ENCODE results near the gene PDZD2. TPM values are rescaled to one million over a fixed set of nuclear protein-coding genes. Genes with fewer than 3 reads are reported as not detected.
"Not testable (repeated sequence)": the region's sequence is repeated elsewhere in the genome, so short reads cannot be mapped to it uniquely, and the experiment has no call there.

PDZD2 gene
- total RNA-seq, 2 donors from 2014 or later = 0.08 to 0.75 TPM

GRCh38 chr5:31738199-31738598 is 99.3 kb downstream of the PDZD2 start:
- H3K36me3 Mint-ChIP-seq = peaks cover 0 to 4% of the 10 kb centered on the region in 2 donors
- no peak for DNase-seq (ENCODE audit: low spot score in 2 of 2)
- no peak overlapping the region for H3K27ac Mint-ChIP-seq

GRCh38 chr5:31741496-31741895 is 102.6 kb downstream of the PDZD2 start:
- no peak overlapping the region for H3K27ac Mint-ChIP-seq
- DNase-seq (ENCODE audit: low spot score in 2 of 2) (no peak), ATAC-seq (no peak)

More at GRCh38 chr5:31738199-31738598, 99.3 kb downstream of the PDZD2 start:
- H3K9me3 Mint-ChIP-seq = peaks cover 3 to 5% of the 10 kb centered on the region in 2 donors
- no peak for ATAC-seq

DNA sequence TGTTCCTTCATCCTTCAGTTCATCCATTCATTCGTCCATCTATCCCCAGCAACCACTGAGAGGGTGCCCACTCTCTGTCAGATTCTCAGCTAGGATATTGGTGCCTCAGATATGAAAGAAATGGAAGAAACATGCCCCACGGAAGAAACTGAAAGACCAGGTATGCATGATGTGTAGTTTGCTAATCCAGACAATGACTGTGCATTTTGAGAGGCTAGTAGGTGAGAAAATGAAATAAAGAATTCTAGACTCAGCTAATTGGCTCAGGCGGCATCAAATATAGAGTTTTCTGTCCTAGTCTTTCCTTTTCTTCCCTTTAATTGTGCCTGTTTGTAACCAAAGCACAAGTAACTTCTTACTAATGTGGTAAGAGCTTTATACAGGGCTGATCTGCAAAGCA is 104.7 kb downstream of the PDZD2 start:
- ATAC-seq (no peak), DNase-seq (ENCODE audit: low spot score in 2 of 2) (no peak)
- Mint-ChIP-seq H3K36me3 (peaks cover 0 to 4% of the 10 kb centered on the region in 2 donors), H3K27ac (no peak overlapping the region), H3K9me3 (peaks cover 3 to 5% of the 10 kb centered on the region in 2 donors)

More at GRCh38 chr5:31741496-31741895, 102.6 kb downstream of the PDZD2 start:
- H3K36me3 Mint-ChIP-seq = peaks cover 0 to 4% of the 10 kb centered on the region in 2 donors
- peaks cover 3 to 5% of the 10 kb centered on the region in 2 donors for H3K9me3 Mint-ChIP-seq

DNA sequence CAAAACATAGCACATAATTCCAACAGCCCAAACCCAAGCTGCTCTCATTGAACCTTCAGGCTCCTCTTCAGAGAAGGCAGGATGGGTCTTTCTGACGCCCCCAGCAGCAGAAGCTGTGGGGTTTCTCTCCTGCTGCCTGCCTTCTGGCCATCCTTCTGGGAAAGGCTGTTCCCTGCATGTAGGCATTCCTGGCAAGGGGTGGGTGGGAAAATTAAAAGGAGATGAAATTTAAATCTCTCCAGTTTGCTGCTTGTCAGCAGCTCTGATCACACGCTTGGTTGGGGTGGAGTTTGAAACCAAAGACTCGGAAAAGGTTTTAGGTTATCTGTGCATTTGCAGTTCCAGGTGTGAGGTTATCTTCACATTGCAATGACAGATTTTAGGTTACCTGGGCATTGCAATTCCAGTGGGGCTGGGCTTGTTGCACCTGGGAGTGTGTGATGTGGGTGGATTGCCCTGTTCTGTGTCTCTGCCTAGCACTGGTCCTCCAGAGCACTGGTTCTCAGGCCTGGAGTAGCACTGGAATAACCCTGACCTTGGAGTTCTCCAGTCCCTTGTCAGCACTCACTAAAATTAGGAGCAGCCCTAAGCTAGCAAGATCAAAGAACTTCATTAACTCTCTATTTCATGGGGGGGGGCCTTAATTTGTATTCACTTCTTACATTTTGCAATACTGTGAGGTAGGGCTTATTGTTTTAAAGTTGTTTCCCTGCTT is 109.7 kb downstream of the PDZD2 start:
- ATAC-seq (no peak), DNase-seq (ENCODE audit: low spot score in 2 of 2) (no peak)
- no peaks in the 10 kb centered on the region for H3K36me3 Mint-ChIP-seq

DNA sequence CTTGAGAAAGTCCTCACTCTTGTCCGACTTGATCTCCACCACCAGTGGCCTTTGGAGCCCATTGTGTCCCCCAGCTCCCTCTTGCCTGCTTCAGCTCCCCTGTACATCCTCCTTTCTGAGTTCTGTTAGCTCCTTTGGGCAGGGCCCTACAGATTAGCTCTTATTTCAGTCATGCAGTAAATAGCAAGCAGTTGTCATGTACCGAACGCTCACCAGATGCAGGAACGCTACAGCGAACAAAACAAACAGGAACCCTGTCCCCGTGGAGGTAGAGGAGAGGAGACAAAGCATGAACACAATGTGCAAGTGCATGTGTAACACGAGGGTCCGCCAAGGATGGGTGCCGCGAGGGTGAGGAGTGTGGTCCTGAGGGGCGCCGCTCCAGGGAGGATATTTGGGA is 111.3 kb downstream of the PDZD2 start:
- Mint-ChIP-seq H3K27ac (no peak overlapping the region), H3K36me3 (no peaks in the 10 kb centered on the region), H3K9me3 (no peaks in the 10 kb centered on the region)
- DNase-seq (ENCODE audit: low spot score in 2 of 2) = no peak
- no peak for ATAC-seq

More for the DNA sequence above, 109.7 kb downstream of the PDZD2 start:
- Mint-ChIP-seq H3K9me3 (no peaks in the 10 kb centered on the region), H3K27ac (no peak overlapping the region)

DNA sequence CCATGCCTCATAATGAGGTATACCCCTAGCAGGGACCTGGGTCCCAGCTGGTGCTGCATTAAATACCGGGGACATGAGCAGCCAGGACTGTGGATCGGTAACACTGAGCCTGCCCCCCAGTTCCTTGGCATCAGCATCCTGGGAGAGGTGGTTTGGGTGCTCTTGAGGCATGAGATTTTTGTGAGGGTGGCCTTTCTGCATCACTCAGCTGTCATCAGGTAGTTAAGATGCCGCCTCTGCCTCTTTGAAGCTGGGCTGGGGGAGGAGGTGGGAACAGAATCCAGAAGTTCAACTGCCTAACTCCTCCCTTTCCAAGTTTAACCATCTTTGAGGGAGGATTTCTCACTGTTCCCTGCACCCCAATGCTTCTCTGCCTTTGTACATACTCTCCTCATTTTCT is 112.7 kb downstream of the PDZD2 start:
- ATAC-seq (no peak), DNase-seq (ENCODE audit: low spot score in 2 of 2) (no peak)
- Mint-ChIP-seq H3K27ac (no peak overlapping the region), H3K9me3 (no peaks in the 10 kb centered on the region), H3K36me3 (no peaks in the 10 kb centered on the region)

GRCh38 chr5:31753700-31754357 is 114.9 kb downstream of the PDZD2 start:
- DNase-seq (ENCODE audit: low spot score in 2 of 2) (no peak), ATAC-seq (no peak)
- Mint-ChIP-seq H3K27ac (no peak overlapping the region), H3K9me3 (no peaks in the 10 kb centered on the region), H3K36me3 (no peaks in the 10 kb centered on the region)

DNA sequence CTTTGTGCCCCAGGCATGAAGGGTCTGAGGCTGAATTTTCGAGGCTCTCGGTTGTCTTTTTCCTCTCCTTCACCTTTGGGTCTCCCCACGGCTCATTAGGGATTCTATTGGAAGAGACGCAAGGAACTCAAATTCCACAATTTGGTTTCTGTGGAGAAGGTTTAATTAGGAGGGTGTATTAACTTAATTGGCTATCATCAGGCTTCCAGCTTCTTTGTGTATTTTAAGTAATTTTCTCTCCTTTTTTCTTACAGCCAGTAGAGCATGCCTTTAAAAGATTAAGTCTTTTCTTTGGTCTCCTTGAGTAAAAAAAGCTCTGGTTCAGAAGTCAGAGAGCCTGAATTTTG is 115.4 kb downstream of the PDZD2 start:
- DNase-seq (ENCODE audit: low spot score in 2 of 2) (no peak), ATAC-seq (no peak)
- Mint-ChIP-seq H3K36me3 (no peaks in the 10 kb centered on the region), H3K27ac (no peak overlapping the region), H3K9me3 (no peaks in the 10 kb centered on the region)

DNA sequence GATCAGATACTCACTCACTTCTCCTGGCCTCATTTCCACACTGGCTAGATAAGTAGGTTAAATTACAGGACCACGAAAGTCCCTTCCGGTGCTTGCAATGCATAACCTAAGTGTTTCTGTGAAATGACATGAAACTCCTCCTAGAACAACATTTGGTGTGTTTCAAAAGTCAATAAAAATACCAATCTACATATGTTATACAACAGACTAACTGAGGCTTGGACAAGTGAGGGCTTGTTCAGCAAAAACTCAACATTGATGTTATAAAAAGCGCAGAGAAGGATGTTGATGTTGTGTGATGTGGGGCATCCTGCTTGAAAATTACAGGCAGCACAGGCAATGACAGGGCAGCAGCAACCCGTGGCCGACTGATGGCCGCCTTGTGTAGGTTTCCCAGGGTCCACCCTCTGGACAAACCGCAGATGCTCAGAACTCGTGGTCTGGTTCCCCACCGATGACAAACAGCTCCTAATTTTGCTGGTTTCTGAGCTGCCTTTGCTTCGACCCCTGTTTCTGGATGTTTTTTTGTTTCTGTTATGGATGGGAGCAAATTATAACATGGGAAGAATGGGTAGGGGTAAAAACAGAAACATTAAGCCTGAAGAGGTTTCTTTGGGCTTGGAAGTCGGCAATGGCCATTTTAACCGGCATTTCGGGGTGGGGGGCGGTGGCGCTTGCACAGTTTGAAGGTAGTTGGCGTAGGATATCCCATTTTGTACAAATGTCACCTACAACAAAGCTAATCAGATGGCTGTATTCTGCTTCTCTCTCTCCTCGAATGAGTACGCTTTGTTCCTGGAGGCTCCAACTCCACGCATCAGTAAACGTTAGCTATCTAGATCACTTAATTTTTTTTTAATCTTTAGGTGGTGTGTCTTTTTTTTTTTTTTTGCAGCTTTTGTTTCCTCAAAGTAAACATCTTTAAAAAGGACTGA is 116.1 kb downstream of the PDZD2 start:
- no peak for DNase-seq (ENCODE audit: low spot score in 2 of 2)
- H3K36me3 Mint-ChIP-seq = no peaks in the 10 kb centered on the region
- ATAC-seq = no peak
- H3K27ac Mint-ChIP-seq = no peak overlapping the region
- no peaks in the 10 kb centered on the region for H3K9me3 Mint-ChIP-seq

GRCh38 chr5:31755676-31756230 is 116.8 kb downstream of the PDZD2 start:
- no peaks in the 10 kb centered on the region for H3K9me3 Mint-ChIP-seq
- ATAC-seq (no peak), DNase-seq (ENCODE audit: low spot score in 2 of 2) (no peak)
- no peak overlapping the region for H3K27ac Mint-ChIP-seq
- H3K36me3 Mint-ChIP-seq = no peaks in the 10 kb centered on the region

- DNase-seq (ENCODE audit: low spot score in 2 of 2) = no peak
Measured at GRCh38 chr5:31757806-31758205, 118.9 kb downstream of the PDZD2 start.

GRCh38 chr5:31758803-31759425 is 120.0 kb downstream of the PDZD2 start:
- no peaks in the 10 kb centered on the region for H3K9me3 Mint-ChIP-seq
- no peaks in the 10 kb centered on the region for H3K36me3 Mint-ChIP-seq
- no peak for ATAC-seq
- H3K27ac Mint-ChIP-seq = no peak overlapping the region
- no peak for DNase-seq (ENCODE audit: low spot score in 2 of 2)

More at GRCh38 chr5:31757806-31758205, 118.9 kb downstream of the PDZD2 start:
- no peak for ATAC-seq
- Mint-ChIP-seq H3K9me3 (no peaks in the 10 kb centered on the region), H3K27ac (peak overlapping the region in 1 of 2 donors; percentile 14), H3K36me3 (no peaks in the 10 kb centered on the region)

- Mint-ChIP-seq H3K27ac (no peak overlapping the region), H3K36me3 (no peaks in the 10 kb centered on the region), H3K9me3 (no peaks in the 10 kb centered on the region)
- DNase-seq (ENCODE audit: low spot score in 2 of 2) = no peak
- no peak for ATAC-seq
Measured at GRCh38 chr5:31759925-31760324, 121.0 kb downstream of the PDZD2 start.

- ATAC-seq (no peak), DNase-seq (ENCODE audit: low spot score in 2 of 2) (no peak)
- no peak overlapping the region for H3K27ac Mint-ChIP-seq
- H3K9me3 Mint-ChIP-seq = no peaks in the 10 kb centered on the region
- H3K36me3 Mint-ChIP-seq = no peaks in the 10 kb centered on the region
Measured at GRCh38 chr5:31761877-31762276, 122.9 kb downstream of the PDZD2 start.

DNA sequence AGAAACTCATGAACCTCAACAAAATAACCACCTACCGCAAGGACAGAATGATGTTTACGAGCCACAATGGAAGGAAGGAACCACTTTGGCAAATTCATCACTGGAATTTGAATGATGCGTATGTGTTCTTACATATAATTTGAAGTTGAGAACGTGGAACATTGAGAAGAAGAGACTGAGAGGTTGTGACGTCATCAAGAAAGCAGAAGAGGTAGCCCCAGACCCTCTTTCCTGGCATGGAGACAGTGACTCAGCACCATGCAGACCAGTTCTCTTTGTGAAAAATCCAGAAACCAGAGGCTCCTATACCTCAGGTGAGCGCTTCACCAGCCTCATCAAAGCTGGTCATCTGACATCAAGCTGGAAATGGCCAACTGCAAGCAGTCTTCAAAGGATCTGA is 124.5 kb downstream of the PDZD2 start:
- ATAC-seq (no peak), DNase-seq (ENCODE audit: low spot score in 2 of 2) (no peak)
- Mint-ChIP-seq H3K27ac (no peak overlapping the region), H3K36me3 (no peaks in the 10 kb centered on the region), H3K9me3 (no peaks in the 10 kb centered on the region)

GRCh38 chr5:31764687-31765086 is 125.8 kb downstream of the PDZD2 start:
- ATAC-seq; H3K27ac Mint-ChIP-seq; DNase-seq (ENCODE audit: low spot score in 2 of 2); H3K36me3 Mint-ChIP-seq; H3K9me3 Mint-ChIP-seq: not testable (repeated sequence)
